GM23248 (cell line): ENCODE measurements around the gene CACNG3. TPM values are rescaled to one million over a fixed set of nuclear protein-coding genes. Genes with fewer than 3 reads are reported as not detected.

Experiments used
- DNase-seq: peaks from one replicate; pipeline ENCODE4 v3.0.0-alpha.2; 2015
- H2AFZ ChIP-seq: fragments of 200-600 bp; sonication (generic); 2 replicates; pipeline ENCODE4 v1.6.1; 2016; ENCODE audit warnings: antibody characterized with exemption
- H3F3A ChIP-seq: fragments of 200-600 bp; sonication (generic); 2 replicates; pipeline ENCODE4 v1.6.1; 2016; ENCODE audit warnings: mild to moderate bottlenecking, antibody characterized with exemption, mixed run types; ENCODE audit not compliant: insufficient read depth
- H3K27ac ChIP-seq: fragments of 200-600 bp; sonication (generic); 2 replicates; pipeline ENCODE4 v1.5.1; 2016; ENCODE audit warnings: mild to moderate bottlenecking
- H3K27me3 ChIP-seq: fragments of 200-600 bp; sonication (generic); replicated peaks from 2 replicates; pipeline ENCODE4 v1.6.1; 2016; ENCODE audit warnings: mild to moderate bottlenecking; ENCODE audit not compliant: insufficient read depth
- H3K36me3 ChIP-seq: fragments of 200-600 bp; sonication (generic); 2 replicates; pipeline ENCODE4 v1.6.1; 2016; ENCODE audit warnings: low read depth, mild to moderate bottlenecking
- H3K4me1 ChIP-seq: fragments of 200-600 bp; sonication (generic); 2 replicates; pipeline ENCODE4 v1.6.1; 2016; ENCODE audit warnings: mild to moderate bottlenecking; ENCODE audit not compliant: insufficient read depth
- H3K4me2 ChIP-seq: fragments of 200-600 bp; sonication (generic); one replicate; pipeline ENCODE4 v1.6.1; 2016; ENCODE audit warnings: mild to moderate bottlenecking; ENCODE audit not compliant: unreplicated experiment
- H3K4me3 ChIP-seq: fragments of 200-600 bp; sonication (generic); 2 replicates; pipeline ENCODE4 v1.5.1; 2016; ENCODE audit warnings: mild to moderate bottlenecking
- H3K79me2 ChIP-seq: fragments of 200-600 bp; sonication (generic); 2 replicates; pipeline ENCODE4 v1.6.1; 2016; ENCODE audit warnings: mild to moderate bottlenecking; ENCODE audit not compliant: insufficient read depth
- H3K9ac ChIP-seq: fragments of 200-600 bp; sonication (generic); 2 replicates; pipeline ENCODE4 v1.6.1; 2016; ENCODE audit warnings: mild to moderate bottlenecking
- H3K9me2 ChIP-seq: fragments of 200-600 bp; sonication (generic); 2 replicates; pipeline ENCODE4 v1.6.1; 2016; ENCODE audit warnings: mixed run types, mild to moderate bottlenecking, moderate library complexity; ENCODE audit not compliant: insufficient read depth
- H3K9me3 ChIP-seq: fragments of 200-600 bp; sonication (generic); one replicate; pipeline ENCODE4 v1.6.1; 2017; ENCODE audit warnings: low read depth
- H4K20me1 ChIP-seq: fragments of 200-600 bp; sonication (generic); 2 replicates; pipeline ENCODE4 v1.6.0; 2016; ENCODE audit not compliant: insufficient read depth
- EZH2 ChIP-seq: fragments of 200-600 bp; sonication (generic); IDR thresholded peaks from 2 replicates; pipeline ENCODE4 v1.6.1; 2018; ENCODE audit warnings: antibody characterized with exemption, mild to moderate bottlenecking; ENCODE audit not compliant: insufficient read depth, poor library complexity, severe bottlenecking
- EZH2phosphoT487 ChIP-seq: fragments of 200-600 bp; sonication (generic); IDR thresholded peaks from 2 replicates; pipeline ENCODE4 v1.6.1; 2018; ENCODE audit warnings: antibody characterized with exemption, moderate library complexity, mild to moderate bottlenecking, low read depth; ENCODE audit not compliant: insufficient read depth
- WGBS, 2 experiments: methylation state at CpG; one replicate each; pipeline ENCODE4 v1.1.6; 2015 to 2017; ENCODE audit warnings: low lambda C conversion rate in 2 of 2, low coverage in 1 of 2; ENCODE audit errors: missing lambda C conversion rate in 2 of 2; 5-methylcytosine and 5-hydroxymethylcytosine counted together
- in situ Hi-C: fragments of 300-500 bp; cut with MboI; formaldehyde crosslinking; loops from 2 replicates; pipeline ENCODE4 v1.15.0; 2020
- polyA plus RNA-seq: library from polyadenylated mRNA; unstranded; fragments of >200 nt; fragmentation: Nextera tagmentation; extraction: Ambion mirVana; gene quantifications from 2 replicates; pipeline ENCODE4 v1.2.1, GENCODE V29; 2016
- total RNA-seq: library from RNA; depleted of rRNA; stranded (reverse); fragments of >200 nt; shearing (Covaris generic); gene quantifications from 2 replicates; pipeline ENCODE4 v1.2.3, GENCODE V29; 2014

The CACNG3 gene
- total and polyA plus RNA-seq, 2 experiments from 2014 or later, result not detected

DNA sequence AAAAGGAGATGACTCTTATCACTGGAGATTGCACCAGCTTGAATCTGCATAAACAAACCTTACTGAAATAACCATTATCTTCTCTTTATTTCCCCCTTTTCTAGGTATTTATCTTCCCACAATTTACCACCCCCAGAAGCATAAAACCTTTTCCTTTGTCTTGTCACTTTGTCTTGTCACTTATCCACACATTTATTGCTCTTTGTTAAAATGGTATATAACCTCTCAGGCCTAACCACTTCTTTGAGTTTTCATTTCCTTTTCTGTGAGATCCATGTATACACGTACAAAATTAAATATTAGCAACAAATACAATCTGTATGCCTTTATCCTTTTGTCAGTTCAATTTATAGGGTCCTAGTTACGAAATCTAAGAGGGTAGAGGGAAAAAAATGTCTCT, 122.9 kb downstream of the CACNG3 start:
- Histone ChIP-seq H2AFZ (no peak overlapping the region), H3K9me3 (no peaks in the 10 kb centered on the region), H3K9ac (no peak overlapping the region), H3K9me2 (no peaks in the 10 kb centered on the region), H3K27ac (no peak overlapping the region), H4K20me1 (no peaks in the 10 kb centered on the region), H3K79me2 (no peaks in the 10 kb centered on the region), H3K36me3 (no peaks in the 10 kb centered on the region), H3K4me1 (no peaks in the 10 kb centered on the region), H3F3A (no peaks in the 10 kb centered on the region), H3K4me3 (no peak overlapping the region), H3K27me3 (no peaks in the 10 kb centered on the region), H3K4me2 (no peak overlapping the region)
- no peak for TF ChIP-seq EZH2phosphoT487
- no peak for TF ChIP-seq EZH2
- 0% methylated on average over 2 of the region's 2 CpGs for WGBS, 2 experiments
- no peak for DNase-seq
- in situ Hi-C loops, result no loop called here

DNA sequence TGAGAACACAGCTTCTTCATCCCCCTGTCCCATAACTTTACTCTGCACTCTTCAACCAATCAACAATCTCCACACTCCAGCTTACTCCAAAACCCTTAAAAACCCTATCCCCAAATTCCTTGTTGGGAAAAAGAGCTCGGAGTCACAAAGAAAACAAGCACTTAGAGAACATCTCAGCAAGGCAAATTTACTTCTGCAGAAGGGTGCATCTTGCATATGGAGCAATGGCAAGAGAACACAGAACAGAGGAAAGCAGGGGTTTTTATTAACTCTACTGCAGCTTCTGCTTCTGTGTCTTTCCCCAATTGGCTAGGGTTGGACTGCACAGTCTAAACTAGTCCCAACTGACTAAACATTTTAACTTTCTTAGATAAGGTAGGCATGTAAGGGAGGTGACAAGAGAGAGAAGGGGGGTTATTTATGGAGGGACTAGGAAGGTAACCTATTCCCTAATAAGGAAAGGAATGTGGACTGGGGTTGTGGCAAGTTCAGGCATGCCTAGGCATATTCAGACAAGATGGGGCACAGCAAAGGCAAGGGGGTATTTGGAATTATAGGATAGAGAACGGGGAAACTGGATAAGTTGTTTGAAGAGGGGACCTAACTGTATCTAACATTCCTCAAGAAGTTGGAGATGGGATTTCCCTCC, 125.5 kb downstream of the CACNG3 start:
- Histone ChIP-seq H3K36me3 (no peaks in the 10 kb centered on the region), H3K79me2 (no peaks in the 10 kb centered on the region), H3K4me2 (no peak overlapping the region), H3K4me3 (no peak overlapping the region), H4K20me1 (no peaks in the 10 kb centered on the region), H3K27ac (no peak overlapping the region), H3K9me3 (no peaks in the 10 kb centered on the region), H3K9ac (no peak overlapping the region), H3K27me3 (no peaks in the 10 kb centered on the region), H3F3A (no peaks in the 10 kb centered on the region), H2AFZ (no peak overlapping the region), H3K4me1 (no peaks in the 10 kb centered on the region), H3K9me2 (no peaks in the 10 kb centered on the region)
- no peak for TF ChIP-seq EZH2
- TF ChIP-seq EZH2phosphoT487, result no peak
- DNase-seq, result no peak
- in situ Hi-C loops, result no loop called here
- 6 to 12% methylated on average over 2 of the region's 2 CpGs for WGBS, 2 experiments

DNA sequence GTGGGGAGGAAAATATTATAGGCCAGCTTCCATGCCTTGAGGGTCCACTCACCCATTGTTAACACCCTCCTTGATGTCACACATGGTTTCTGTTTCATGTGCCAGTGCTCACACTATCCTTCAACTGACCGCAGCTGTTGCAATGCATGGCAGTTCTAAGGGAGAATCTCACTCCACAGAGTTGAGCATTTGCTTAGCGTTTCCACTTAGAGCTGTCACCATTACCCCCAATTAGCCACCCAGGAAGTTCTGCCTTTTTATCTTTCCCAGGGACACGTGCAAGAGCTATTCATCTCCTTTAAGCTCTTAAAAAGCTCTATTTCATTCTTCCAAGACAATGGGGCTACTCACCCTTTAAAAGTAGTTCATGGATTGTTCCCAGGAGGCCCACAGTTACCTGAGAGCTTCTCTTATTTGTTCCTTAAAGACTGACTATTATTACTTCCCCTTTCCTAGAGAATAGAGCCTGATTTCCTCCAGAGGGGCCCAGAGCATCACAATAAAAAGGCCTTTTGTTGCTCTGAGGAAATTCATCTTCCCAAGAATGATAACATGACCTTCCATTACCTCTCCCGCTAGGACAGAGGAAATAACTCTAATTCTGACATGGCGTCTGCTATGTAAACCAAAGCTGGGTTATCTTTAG, 126.8 kb downstream of the CACNG3 start:
- TF ChIP-seq EZH2phosphoT487 (no peak), EZH2 (no peak)
- H3K79me2 ChIP-seq, result no peaks in the 10 kb centered on the region
- no peak overlapping the region for H3K4me3 ChIP-seq
- no peak overlapping the region for H3K27ac ChIP-seq
- WGBS, 2 experiments, result 7 to 11% methylated on average over 5 of the region's 5 CpGs
- H3K4me2 ChIP-seq, result no peak overlapping the region
- H3K9me3 ChIP-seq, result no peaks in the 10 kb centered on the region
- H2AFZ ChIP-seq, result no peak overlapping the region
- DNase-seq, result no peak
- no peaks in the 10 kb centered on the region for H3K4me1 ChIP-seq
- H3F3A ChIP-seq, result no peaks in the 10 kb centered on the region
- in situ Hi-C loops, result no loop called here
- no peak overlapping the region for H3K9ac ChIP-seq
- no peaks in the 10 kb centered on the region for H3K36me3 ChIP-seq
- no peaks in the 10 kb centered on the region for H4K20me1 ChIP-seq
- no peaks in the 10 kb centered on the region for H3K9me2 ChIP-seq
- H3K27me3 ChIP-seq, result no peaks in the 10 kb centered on the region

DNA sequence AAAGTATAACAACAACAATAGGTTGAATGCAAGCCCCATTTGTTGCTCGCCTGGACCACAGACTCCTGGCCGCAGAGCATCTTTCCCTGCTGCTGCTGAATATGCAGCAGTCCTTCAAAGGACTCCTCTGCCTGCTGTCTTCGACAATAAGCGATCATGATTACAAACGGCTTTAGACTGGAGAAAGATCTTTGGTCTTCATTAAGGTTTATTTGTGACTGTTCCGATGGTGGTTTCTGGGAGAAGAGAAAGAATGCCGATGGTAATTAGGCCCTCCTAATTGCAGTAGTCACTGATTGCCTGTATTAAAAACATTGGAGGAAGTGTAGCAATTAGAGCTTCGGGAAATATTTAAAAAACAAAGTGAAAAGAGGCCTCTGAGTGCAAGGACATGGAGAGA, 138.2 kb downstream of the CACNG3 start:
- no peak overlapping the region for H2AFZ ChIP-seq
- no peaks in the 10 kb centered on the region for H3K36me3 ChIP-seq
- no peaks in the 10 kb centered on the region for H3K4me1 ChIP-seq
- H3K79me2 ChIP-seq, result no peaks in the 10 kb centered on the region
- in situ Hi-C loops, result no loop called here
- H3K9me2 ChIP-seq, result no peaks in the 10 kb centered on the region
- H3F3A ChIP-seq, result no peaks in the 10 kb centered on the region
- no peaks in the 10 kb centered on the region for H3K9me3 ChIP-seq
- H3K27me3 ChIP-seq, result no peaks in the 10 kb centered on the region
- WGBS, 2 experiments, result 35 to 37% methylated on average over 8 of the region's 8 CpGs
- no peak overlapping the region for H3K27ac ChIP-seq
- H3K9ac ChIP-seq, result no peak overlapping the region
- no peak for DNase-seq
- H4K20me1 ChIP-seq, result no peaks in the 10 kb centered on the region
- H3K4me2 ChIP-seq, result no peak overlapping the region
- TF ChIP-seq EZH2phosphoT487 (no peak), EZH2 (no peak)
- no peak overlapping the region for H3K4me3 ChIP-seq
